ENCODE measurements around the gene TFDP1.

DNA sequence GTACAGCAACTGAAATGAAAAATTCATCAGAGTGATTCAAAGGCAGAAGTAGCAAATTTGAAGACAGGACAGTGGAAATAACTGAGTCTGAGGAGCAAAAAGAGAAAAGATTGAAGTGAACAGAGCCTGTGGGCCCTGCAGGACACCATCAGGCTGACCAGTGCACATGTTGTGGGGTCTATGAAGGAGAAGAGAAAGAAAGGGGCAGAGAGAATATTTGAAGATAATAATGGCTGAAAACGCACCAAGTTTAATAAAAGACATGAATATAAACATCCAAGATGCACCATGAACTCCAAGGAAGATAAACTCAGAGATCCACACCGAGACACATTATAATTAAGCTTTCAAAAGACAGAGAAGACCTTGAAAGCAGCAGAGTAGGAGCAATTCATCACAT lies 58.0 kb downstream of the TFDP1 start:
- TF ChIP-seq CTCF (IDR thresholded peaks at IDR 0.05) (no peak), POLR2A (IDR thresholded peaks at IDR 0.05) (no peak)

Data from uterus (tissue), 2 donors.